ENCODE data around the gene DAB2. TPM values are rescaled to one million over a fixed set of nuclear protein-coding genes. Genes with fewer than 3 reads are reported as not detected.

The DAB2 gene
- polyA plus RNA-seq, 1 donor from 2014 or later, result 0.63 TPM

GRCh38 chr5:39411061-39411460, 13.7 kb downstream of the DAB2 start:
- TF ChIP-seq EP300 (conservative IDR thresholded peaks at IDR 0.05; ENCODE audit: poor library complexity, severe bottlenecking) (no peak), MXI1 (conservative IDR thresholded peaks at IDR 0.05; ENCODE audit: poor library complexity, severe bottlenecking) (no peak), POLR2AphosphoS5 (IDR thresholded peaks at IDR 0.05) (no peak), SMC3 (conservative IDR thresholded peaks at IDR 0.05; ENCODE audit: poor library complexity) (no peak), RAD21 (conservative IDR thresholded peaks at IDR 0.05) (no peak), EZH2 (IDR thresholded peaks at IDR 0.05; ENCODE audit: borderline replicate concordance, insufficient read depth, low read length, poor library complexity, severe bottlenecking) (no peak), TAF1 (IDR thresholded peaks at IDR 0.05; ENCODE audit: low read depth) (no peak)
- TF ChIP-seq, protein P1, sequence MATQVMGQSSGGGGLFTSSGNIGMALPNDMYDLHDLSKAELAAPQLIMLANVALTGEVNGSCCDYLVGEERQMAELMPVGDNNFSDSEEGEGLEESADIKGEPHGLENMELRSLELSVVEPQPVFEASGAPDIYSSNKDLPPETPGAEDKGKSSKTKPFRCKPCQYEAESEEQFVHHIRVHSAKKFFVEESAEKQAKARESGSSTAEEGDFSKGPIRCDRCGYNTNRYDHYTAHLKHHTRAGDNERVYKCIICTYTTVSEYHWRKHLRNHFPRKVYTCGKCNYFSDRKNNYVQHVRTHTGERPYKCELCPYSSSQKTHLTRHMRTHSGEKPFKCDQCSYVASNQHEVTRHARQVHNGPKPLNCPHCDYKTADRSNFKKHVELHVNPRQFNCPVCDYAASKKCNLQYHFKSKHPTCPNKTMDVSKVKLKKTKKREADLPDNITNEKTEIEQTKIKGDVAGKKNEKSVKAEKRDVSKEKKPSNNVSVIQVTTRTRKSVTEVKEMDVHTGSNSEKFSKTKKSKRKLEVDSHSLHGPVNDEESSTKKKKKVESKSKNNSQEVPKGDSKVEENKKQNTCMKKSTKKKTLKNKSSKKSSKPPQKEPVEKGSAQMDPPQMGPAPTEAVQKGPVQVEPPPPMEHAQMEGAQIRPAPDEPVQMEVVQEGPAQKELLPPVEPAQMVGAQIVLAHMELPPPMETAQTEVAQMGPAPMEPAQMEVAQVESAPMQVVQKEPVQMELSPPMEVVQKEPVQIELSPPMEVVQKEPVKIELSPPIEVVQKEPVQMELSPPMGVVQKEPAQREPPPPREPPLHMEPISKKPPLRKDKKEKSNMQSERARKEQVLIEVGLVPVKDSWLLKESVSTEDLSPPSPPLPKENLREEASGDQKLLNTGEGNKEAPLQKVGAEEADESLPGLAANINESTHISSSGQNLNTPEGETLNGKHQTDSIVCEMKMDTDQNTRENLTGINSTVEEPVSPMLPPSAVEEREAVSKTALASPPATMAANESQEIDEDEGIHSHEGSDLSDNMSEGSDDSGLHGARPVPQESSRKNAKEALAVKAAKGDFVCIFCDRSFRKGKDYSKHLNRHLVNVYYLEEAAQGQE (IDR thresholded peaks at IDR 0.05; ENCODE audit: borderline replicate concordance), result no peak
- TF ChIP-seq, protein P2, sequence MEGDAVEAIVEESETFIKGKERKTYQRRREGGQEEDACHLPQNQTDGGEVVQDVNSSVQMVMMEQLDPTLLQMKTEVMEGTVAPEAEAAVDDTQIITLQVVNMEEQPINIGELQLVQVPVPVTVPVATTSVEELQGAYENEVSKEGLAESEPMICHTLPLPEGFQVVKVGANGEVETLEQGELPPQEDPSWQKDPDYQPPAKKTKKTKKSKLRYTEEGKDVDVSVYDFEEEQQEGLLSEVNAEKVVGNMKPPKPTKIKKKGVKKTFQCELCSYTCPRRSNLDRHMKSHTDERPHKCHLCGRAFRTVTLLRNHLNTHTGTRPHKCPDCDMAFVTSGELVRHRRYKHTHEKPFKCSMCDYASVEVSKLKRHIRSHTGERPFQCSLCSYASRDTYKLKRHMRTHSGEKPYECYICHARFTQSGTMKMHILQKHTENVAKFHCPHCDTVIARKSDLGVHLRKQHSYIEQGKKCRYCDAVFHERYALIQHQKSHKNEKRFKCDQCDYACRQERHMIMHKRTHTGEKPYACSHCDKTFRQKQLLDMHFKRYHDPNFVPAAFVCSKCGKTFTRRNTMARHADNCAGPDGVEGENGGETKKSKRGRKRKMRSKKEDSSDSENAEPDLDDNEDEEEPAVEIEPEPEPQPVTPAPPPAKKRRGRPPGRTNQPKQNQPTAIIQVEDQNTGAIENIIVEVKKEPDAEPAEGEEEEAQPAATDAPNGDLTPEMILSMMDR (IDR thresholded peaks at IDR 0.05; ENCODE audit: poor library complexity, severe bottlenecking), result no peak
- H3K4me3 ChIP-seq (ENCODE audit: low read length), result no peak overlapping the region
- no peak overlapping the region for H3K27ac ChIP-seq (ENCODE audit: low read length)
- H3K9me3 ChIP-seq (ENCODE audit: low read length), result no peaks in the 10 kb centered on the region
- H2AFZ ChIP-seq (ENCODE audit: low read depth, low read length), result no peak overlapping the region
- H3K79me2 ChIP-seq (replicated peaks; ENCODE audit: insufficient read depth, low read length), result no peaks in the 10 kb centered on the region
- H3F3A ChIP-seq (ENCODE audit: insufficient read depth, low read length, poor library complexity, severe bottlenecking), result no peaks in the 10 kb centered on the region
- H3K9me2 ChIP-seq (ENCODE audit: insufficient read depth, low read length), result no peaks in the 10 kb centered on the region
- H3K27me3 ChIP-seq (ENCODE audit: insufficient read depth, low read depth, low read length), result no peaks in the 10 kb centered on the region
- no peak overlapping the region for H3K9ac ChIP-seq (ENCODE audit: low read length)
- no peaks in the 10 kb centered on the region for H4K20me1 ChIP-seq (ENCODE audit: insufficient read depth)
- H3K36me3 ChIP-seq (ENCODE audit: insufficient read depth, low read length), result no peaks in the 10 kb centered on the region
- H3K4me2 ChIP-seq (ENCODE audit: low read length), result no peak overlapping the region

GRCh38 chr5:39409033-39409432, 15.7 kb downstream of the DAB2 start:
- Histone ChIP-seq H4K20me1 (ENCODE audit: insufficient read depth) (no peaks in the 10 kb centered on the region), H3K36me3 (ENCODE audit: insufficient read depth, low read length) (no peaks in the 10 kb centered on the region), H3K9me2 (ENCODE audit: insufficient read depth, low read length) (no peaks in the 10 kb centered on the region), H3K4me2 (ENCODE audit: low read length) (no peak overlapping the region), H3K79me2 (replicated peaks; ENCODE audit: insufficient read depth, low read length) (no peaks in the 10 kb centered on the region), H3K27me3 (ENCODE audit: insufficient read depth, low read depth, low read length) (no peaks in the 10 kb centered on the region), H3K4me3 (ENCODE audit: low read length) (no peak overlapping the region), H3K9ac (ENCODE audit: low read length) (no peak overlapping the region), H3K27ac (ENCODE audit: low read length) (no peak overlapping the region), H3K9me3 (ENCODE audit: low read length) (no peaks in the 10 kb centered on the region), H2AFZ (ENCODE audit: low read depth, low read length) (no peak overlapping the region), H3F3A (ENCODE audit: insufficient read depth, low read length, poor library complexity, severe bottlenecking) (no peaks in the 10 kb centered on the region)
- TF ChIP-seq TAF1 (IDR thresholded peaks at IDR 0.05; ENCODE audit: low read depth) (no peak), SMC3 (conservative IDR thresholded peaks at IDR 0.05; ENCODE audit: poor library complexity) (no peak), POLR2AphosphoS5 (IDR thresholded peaks at IDR 0.05) (no peak), RAD21 (conservative IDR thresholded peaks at IDR 0.05) (no peak), EP300 (conservative IDR thresholded peaks at IDR 0.05; ENCODE audit: poor library complexity, severe bottlenecking) (no peak)
- TF ChIP-seq, protein P1 (IDR thresholded peaks at IDR 0.05; ENCODE audit: borderline replicate concordance), result no peak
